IMR-90 (cell line): Measurements from ENCODE around the gene USP54.

Experiments used
- CEBPB ChIP-seq: IDR thresholded peaks from 2 replicates; pipeline ENCODE4 v1.6.1; 2012; ENCODE audit warnings: low read depth, low read length, improper control_type of control experiment
- CHD1 ChIP-seq: IDR thresholded peaks from 2 replicates; pipeline ENCODE4 v1.6.1; 2012; ENCODE audit warnings: low read depth, low read length, improper control_type of control experiment
- CTCF ChIP-seq: conservative IDR thresholded peaks from 2 replicates; pipeline ENCODE4 v1.5.1; 2012; ENCODE audit warnings: mild to moderate bottlenecking, low read depth, low read length, improper control_type of control experiment
- MAFK ChIP-seq: IDR thresholded peaks from 2 replicates; pipeline ENCODE4 v1.6.1; 2012; ENCODE audit warnings: low read depth, low read length, improper control_type of control experiment
- MAZ ChIP-seq: IDR thresholded peaks from 2 replicates; pipeline ENCODE4 v1.6.1; 2012; ENCODE audit warnings: low read depth, mild to moderate bottlenecking, low read length, improper control_type of control experiment, moderate library complexity, borderline replicate concordance
- MXI1 ChIP-seq: IDR thresholded peaks from 2 replicates; pipeline ENCODE4 v1.6.1; 2012; ENCODE audit warnings: low read depth, mild to moderate bottlenecking, low read length, moderate library complexity, borderline replicate concordance
- NFE2L2 ChIP-seq: fragments of 150-350 bp; IDR thresholded peaks from 2 replicates; pipeline ENCODE4 v1.6.1; 2016; ENCODE audit warnings: low read depth, mild to moderate bottlenecking, low read length
- POLR2A ChIP-seq: IDR thresholded peaks from 2 replicates; pipeline ENCODE4 v1.6.1; 2012; ENCODE audit warnings: mild to moderate bottlenecking, low read depth, low read length
- RAD21 ChIP-seq: IDR thresholded peaks from 2 replicates; pipeline ENCODE4 v1.6.1; 2012; ENCODE audit warnings: low read length, improper control_type of control experiment
- RFX5 ChIP-seq: IDR thresholded peaks from 2 replicates; pipeline ENCODE4 v1.8.0; 2012; ENCODE audit warnings: low read depth, mild to moderate bottlenecking, low read length, moderate library complexity
- USF2 ChIP-seq: fragments of 150-350 bp; IDR thresholded peaks from 2 replicates; pipeline ENCODE4 v1.6.1; 2017; ENCODE audit warnings: mild to moderate bottlenecking, antibody characterized with exemption, low read length, low read depth

- TF ChIP-seq MXI1 (no peak), CTCF (no peak), CEBPB (no peak), RFX5 (no peak), MAFK (no peak), POLR2A (no peak), MAZ (no peak), CHD1 (no peak), NFE2L2 (no peak), RAD21 (no peak), USF2 (no peak)
Observed at GRCh38 chr10:73501651-73502050, 89.5 kb downstream of the USP54 start.
